Hypothalamus (tissue), 51 donors: ENCODE data around the gene CCS.

Experiments used
- DNase-seq, 51 donors: peaks; one replicate each; lab custom pipeline; 2025; lab: John Stamatoyannopoulos, UW

The CCS gene

DNA sequence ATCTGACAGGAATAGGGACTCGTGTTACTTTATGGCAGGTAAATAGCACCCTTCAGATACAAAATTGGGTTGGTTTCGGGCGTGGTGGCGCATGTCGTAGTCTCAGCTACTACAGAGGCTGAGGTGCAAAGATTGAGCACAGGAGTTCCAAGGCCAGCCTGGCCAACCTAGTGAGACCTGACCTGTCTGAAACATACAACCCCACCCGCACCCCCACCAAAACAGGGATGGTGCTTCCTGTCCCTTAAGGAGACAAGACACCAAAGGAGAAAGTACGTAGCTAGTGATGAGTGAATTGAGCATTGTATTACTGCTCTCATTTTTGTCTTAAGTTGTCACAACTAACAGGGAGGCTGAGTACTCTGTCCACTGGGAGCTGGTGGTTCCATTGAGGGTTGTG is 59.7 kb downstream of the CCS start:
- no peak for DNase-seq

GRCh38 chr11:66653123-66653522 is 60.1 kb downstream of the CCS start:
- no peak for DNase-seq
